ENCODE data around the gene ZNF69. TPM values are rescaled to one million over a fixed set of nuclear protein-coding genes. Genes with fewer than 3 reads are reported as not detected.
A peak's percentile ranks its signal among the peaks of the same experiment; 100 is the strongest.

Gene ZNF69
- total and polyA plus RNA-seq, 2 of the 13 experiments (the other 11 are each of a cell fraction or from before 2014, with no cell fraction given), result 9.6 to 21.0 TPM

DNA sequence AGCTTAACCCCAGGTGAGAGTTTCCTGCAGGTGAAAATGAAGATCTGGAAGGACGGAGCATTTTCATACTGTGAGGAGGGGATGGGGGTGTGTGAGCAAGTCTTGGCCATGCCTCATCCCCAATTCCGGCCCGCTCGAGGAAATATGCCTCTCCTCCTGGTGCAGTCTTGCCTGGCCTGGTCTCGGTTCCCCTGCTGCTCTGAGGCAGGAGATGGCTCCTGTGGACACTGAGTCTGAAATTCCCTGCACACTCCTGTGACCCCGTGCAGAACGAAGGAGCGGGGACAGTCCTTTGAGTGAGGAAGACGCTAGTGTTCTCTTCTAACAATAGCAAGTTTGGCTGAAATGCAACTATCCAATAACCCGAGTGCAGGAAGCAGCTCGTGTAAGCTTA, 39.4 kb upstream of the ZNF69 start (continued):
- TF ChIP-seq, protein P1, sequence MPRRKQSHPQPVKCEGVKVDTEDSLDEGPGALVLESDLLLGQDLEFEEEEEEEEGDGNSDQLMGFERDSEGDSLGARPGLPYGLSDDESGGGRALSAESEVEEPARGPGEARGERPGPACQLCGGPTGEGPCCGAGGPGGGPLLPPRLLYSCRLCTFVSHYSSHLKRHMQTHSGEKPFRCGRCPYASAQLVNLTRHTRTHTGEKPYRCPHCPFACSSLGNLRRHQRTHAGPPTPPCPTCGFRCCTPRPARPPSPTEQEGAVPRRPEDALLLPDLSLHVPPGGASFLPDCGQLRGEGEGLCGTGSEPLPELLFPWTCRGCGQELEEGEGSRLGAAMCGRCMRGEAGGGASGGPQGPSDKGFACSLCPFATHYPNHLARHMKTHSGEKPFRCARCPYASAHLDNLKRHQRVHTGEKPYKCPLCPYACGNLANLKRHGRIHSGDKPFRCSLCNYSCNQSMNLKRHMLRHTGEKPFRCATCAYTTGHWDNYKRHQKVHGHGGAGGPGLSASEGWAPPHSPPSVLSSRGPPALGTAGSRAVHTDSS (CRISPR knock-in tag; conservative IDR thresholded peaks at IDR 0.05), result no peak
- TF ChIP-seq PTBP1 (IDR thresholded peaks at IDR 0.05; ENCODE audit: low read depth, low read length, poor library complexity, severe bottlenecking), result no peak
- TF ChIP-seq, protein P2, sequence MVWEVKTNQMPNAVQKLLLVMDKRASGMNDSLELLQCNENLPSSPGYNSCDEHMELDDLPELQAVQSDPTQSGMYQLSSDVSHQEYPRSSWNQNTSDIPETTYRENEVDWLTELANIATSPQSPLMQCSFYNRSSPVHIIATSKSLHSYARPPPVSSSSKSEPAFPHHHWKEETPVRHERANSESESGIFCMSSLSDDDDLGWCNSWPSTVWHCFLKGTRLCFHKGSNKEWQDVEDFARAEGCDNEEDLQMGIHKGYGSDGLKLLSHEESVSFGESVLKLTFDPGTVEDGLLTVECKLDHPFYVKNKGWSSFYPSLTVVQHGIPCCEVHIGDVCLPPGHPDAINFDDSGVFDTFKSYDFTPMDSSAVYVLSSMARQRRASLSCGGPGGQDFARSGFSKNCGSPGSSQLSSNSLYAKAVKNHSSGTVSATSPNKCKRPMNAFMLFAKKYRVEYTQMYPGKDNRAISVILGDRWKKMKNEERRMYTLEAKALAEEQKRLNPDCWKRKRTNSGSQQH (CRISPR knock-in tag; IDR thresholded peaks at IDR 0.05; ENCODE audit: low read depth), result no peak
- 0 out of 2 replicates have a peak, but pooled peaks have one; percentile 4 for TF ChIP-seq ARNTL (CRISPR knock-in tag; IDR thresholded peaks at IDR 0.05)

DNA sequence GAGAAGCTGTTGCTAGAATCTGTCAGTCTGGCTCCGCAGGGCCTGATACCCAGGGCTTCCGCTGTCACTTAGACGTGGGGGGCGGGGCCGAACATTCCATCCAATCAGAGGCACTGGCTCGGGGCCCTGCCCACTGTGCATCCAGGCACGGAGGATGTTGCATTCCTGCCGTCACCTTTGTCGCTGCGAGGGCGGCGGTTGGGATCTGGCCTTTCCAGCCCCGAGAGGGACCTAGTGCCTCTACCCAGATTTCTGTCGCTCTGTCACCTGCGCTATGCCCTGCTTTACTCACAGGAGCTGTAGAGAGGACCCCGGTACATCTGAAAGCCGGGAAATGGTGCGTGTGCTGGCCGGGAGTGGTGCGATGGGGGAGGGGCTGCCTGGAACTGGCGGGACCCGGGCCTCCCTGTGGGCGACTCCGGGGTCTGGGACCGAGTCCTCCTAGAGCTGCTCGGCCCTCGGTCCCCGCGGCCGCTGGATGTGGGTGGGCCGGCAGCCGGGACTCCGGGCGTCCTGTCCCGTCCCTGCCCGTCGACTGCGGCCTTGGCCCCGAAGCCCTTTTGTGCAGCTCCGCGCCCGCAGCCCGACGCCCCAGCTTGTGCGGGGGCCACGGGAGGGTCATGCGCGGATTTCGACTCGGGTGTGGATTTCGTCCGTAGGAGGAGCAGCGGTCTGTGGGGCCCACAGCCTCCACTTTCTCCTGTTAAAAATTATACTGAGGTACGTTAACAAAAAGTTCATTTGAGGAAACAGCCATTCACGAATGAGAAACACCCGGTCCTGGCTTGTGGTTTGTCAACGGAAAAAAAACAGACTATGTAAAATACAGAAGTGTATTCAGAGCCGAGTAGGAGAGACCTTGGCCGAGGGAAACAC, 38.8 kb upstream of the ZNF69 start, which contains the start of gene ZNF439:
TSS of gene ZNF439 (plus strand) at position 133 of the 876 bp plus-strand sequence. CDS start at position 275, 142 bp downstream.
- Histone ChIP-seq H3K4me3 (replicated peaks in 1 of 3; ENCODE audit: insufficient read depth in 1 of 3, low read depth in 2 of 3, low read length in 3 of 3) (peak within 1 kb of the TSS; percentile 64 to 82 (median 75)), H4K20me1 (ENCODE audit: insufficient read depth, low read length) (no peaks in the 10 kb centered on the region), H2AFZ (ENCODE audit: low read length) (peak within 1 kb of the TSS; percentile 80), H3K9me3 (ENCODE audit: low read length) (no peaks in the 10 kb centered on the region), H3K79me2 (ENCODE audit: insufficient read depth, low read length) (no peaks in the 10 kb centered on the region), H3K27ac (ENCODE audit: extremely low read length, insufficient read depth, low read length) (no peak within 1 kb of the TSS), H3K4me1 (ENCODE audit: insufficient read depth, low read length) (peaks cover 28% of the 10 kb centered on the region), H3K36me3 (replicated peaks in 1 of 2; ENCODE audit: control insufficient read depth in 1 of 2, insufficient read depth in 2 of 2, low read length in 2 of 2) (no peaks in the 10 kb centered on the region), H3K9ac (ENCODE audit: insufficient read depth, low read depth, low read length) (peak within 1 kb of the TSS; percentile 55; the same call in 1 of the 2 replicates), H3K4me2 (ENCODE audit: low read depth, low read length) (peak within 1 kb of the TSS; percentile 94), H3K27me3 (ENCODE audit: control insufficient read depth in 1 of 2, insufficient read depth in 2 of 2, low read length in 2 of 2) (no peaks in the 10 kb centered on the region; a peak in 1 of 5 replicates)
- ChIA-PET CTCF (ENCODE audit: low intra/inter-chr PET ratio, low total read pairs) (no interaction called here), POLR2A (interaction anchor here (1.4 to 1.6 kb wide), 4 partner anchors 12 to 82 kb away, joined by 3 to 5 read pairs (median 4); partner anchors contain the start of genes ZNF441 and ZNF491)
- TSS peak; percentile 72 for BruUV-seq (replicated peaks)
- DNase-seq (ENCODE audit: low spot score), result peak; percentile 85
- in situ Hi-C loops (cut with HindIII; ENCODE audit: extremely low pct_ligation_motif_present, low pct_unique_long_range_greater_than_20kb), result no loop called here
- WGBS (ENCODE audit: low lambda C conversion rate), result 3% methylated on average over 11 of the region's 59 CpGs
- intact Hi-C loops (cut with micrococcal nuclease; ENCODE audit: unreplicated experiment), result no loop called here
- peak; percentile 74 for FAIRE-seq
- peak; percentile 97 for ATAC-seq
- TF ChIP-seq, protein P3, sequence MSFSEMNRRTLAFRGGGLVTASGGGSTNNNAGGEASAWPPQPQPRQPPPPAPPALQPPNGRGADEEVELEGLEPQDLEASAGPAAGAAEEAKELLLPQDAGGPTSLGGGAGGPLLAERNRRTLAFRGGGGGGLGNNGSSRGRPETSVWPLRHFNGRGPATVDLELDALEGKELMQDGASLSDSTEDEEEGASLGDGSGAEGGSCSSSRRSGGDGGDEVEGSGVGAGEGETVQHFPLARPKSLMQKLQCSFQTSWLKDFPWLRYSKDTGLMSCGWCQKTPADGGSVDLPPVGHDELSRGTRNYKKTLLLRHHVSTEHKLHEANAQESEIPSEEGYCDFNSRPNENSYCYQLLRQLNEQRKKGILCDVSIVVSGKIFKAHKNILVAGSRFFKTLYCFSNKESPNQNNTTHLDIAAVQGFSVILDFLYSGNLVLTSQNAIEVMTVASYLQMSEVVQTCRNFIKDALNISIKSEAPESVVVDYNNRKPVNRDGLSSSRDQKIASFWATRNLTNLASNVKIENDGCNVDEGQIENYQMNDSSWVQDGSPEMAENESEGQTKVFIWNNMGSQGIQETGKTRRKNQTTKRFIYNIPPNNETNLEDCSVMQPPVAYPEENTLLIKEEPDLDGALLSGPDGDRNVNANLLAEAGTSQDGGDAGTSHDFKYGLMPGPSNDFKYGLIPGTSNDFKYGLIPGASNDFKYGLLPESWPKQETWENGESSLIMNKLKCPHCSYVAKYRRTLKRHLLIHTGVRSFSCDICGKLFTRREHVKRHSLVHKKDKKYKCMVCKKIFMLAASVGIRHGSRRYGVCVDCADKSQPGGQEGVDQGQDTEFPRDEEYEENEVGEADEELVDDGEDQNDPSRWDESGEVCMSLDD (CRISPR knock-in tag; IDR thresholded peaks at IDR 0.05; ENCODE audit: borderline replicate concordance), result 0 out of 2 replicates have a peak, but pooled peaks have one; percentile 60
- TF ChIP-seq, protein P4, sequence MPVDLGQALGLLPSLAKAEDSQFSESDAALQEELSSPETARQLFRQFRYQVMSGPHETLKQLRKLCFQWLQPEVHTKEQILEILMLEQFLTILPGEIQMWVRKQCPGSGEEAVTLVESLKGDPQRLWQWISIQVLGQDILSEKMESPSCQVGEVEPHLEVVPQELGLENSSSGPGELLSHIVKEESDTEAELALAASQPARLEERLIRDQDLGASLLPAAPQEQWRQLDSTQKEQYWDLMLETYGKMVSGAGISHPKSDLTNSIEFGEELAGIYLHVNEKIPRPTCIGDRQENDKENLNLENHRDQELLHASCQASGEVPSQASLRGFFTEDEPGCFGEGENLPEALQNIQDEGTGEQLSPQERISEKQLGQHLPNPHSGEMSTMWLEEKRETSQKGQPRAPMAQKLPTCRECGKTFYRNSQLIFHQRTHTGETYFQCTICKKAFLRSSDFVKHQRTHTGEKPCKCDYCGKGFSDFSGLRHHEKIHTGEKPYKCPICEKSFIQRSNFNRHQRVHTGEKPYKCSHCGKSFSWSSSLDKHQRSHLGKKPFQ (CRISPR knock-in tag; IDR thresholded peaks at IDR 0.05; ENCODE audit: insufficient replicate concordance), result no peak
- no peak for TF ChIP-seq ZNF17 (CRISPR knock-in tag; IDR thresholded peaks at IDR 0.05)
- TF ChIP-seq POLR2AphosphoS5 (IDR thresholded peaks at IDR 0.05; ENCODE audit: low read depth, low read length), result peak; percentile 73
- no peak for TF ChIP-seq ZNF546 (CRISPR knock-in tag; conservative IDR thresholded peaks at IDR 0.05)
- peak; percentile 87 for TF ChIP-seq ZNF777 (CRISPR knock-in tag; IDR thresholded peaks at IDR 0.05)
- TF ChIP-seq ZSCAN20 (CRISPR knock-in tag; IDR thresholded peaks at IDR 0.05; ENCODE audit: borderline replicate concordance), result no peak
- TF ChIP-seq NONO (IDR thresholded peaks at IDR 0.05), result no peak
- TF ChIP-seq NONO (CRISPR knock-in tag; conservative IDR thresholded peaks at IDR 0.05), result peak; percentile 72
